ENCODE data around the gene HTRA3.

HTRA3 gene

DNA sequence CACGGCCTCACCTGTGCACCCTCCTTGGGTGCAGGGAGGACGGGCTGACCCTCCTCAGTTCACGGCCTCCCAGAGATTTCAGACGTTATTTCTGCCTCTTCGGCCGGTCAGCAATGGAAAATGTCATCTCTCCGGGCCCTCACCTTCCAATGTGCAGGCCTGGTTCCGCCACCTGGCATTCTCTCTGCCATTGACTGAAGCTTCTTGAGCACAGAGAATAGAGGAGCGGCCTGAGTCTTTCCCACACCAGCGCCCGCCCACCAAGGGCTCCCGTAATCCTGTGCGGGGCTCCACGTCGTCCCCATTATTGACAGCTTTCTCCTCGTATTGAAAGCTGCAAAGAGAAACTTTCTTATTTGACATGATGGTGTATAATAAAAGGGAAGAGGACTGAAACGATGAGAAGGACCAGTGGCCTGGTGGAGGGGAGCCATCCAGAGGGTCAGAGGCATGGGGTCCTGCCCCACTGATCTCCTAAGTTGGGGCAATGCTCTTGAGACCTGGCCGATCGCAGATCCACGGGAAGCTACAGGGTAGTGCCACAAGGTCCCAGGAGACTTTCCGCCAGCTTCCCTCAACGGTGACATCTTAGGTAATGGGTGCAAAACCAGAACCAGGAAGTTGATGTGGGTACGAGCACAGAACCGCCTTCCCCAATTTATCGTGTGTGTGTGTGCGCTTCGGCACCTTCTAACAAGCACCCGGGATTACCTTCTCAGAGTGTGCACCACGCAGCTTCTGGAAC is 20.6 kb downstream of the HTRA3 start:
- TF ChIP-seq, protein P1, sequence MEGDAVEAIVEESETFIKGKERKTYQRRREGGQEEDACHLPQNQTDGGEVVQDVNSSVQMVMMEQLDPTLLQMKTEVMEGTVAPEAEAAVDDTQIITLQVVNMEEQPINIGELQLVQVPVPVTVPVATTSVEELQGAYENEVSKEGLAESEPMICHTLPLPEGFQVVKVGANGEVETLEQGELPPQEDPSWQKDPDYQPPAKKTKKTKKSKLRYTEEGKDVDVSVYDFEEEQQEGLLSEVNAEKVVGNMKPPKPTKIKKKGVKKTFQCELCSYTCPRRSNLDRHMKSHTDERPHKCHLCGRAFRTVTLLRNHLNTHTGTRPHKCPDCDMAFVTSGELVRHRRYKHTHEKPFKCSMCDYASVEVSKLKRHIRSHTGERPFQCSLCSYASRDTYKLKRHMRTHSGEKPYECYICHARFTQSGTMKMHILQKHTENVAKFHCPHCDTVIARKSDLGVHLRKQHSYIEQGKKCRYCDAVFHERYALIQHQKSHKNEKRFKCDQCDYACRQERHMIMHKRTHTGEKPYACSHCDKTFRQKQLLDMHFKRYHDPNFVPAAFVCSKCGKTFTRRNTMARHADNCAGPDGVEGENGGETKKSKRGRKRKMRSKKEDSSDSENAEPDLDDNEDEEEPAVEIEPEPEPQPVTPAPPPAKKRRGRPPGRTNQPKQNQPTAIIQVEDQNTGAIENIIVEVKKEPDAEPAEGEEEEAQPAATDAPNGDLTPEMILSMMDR (IDR thresholded peaks at IDR 0.05; ENCODE audit: extremely low read depth, missing control alignments): no peak
- no peak for DNase-seq (ENCODE audit: low spot score)

DNA sequence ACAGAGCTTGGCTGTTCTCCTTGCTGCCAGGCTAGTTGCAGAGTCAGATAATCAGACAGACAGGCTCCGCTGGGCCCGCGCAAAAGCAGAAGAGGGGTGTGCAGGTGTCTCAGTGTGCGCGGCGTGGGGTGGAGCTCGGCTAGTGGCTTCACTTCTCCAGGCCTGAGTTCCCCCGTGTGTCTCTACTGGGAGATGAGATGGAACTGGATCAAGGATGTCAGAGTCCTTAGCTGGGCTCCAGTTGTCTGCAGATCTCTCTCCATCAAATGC is 21.1 kb downstream of the HTRA3 start:
- no peak for DNase-seq (ENCODE audit: low spot score)
- TF ChIP-seq, protein P1 (IDR thresholded peaks at IDR 0.05; ENCODE audit: extremely low read depth, missing control alignments): no peak

DNA sequence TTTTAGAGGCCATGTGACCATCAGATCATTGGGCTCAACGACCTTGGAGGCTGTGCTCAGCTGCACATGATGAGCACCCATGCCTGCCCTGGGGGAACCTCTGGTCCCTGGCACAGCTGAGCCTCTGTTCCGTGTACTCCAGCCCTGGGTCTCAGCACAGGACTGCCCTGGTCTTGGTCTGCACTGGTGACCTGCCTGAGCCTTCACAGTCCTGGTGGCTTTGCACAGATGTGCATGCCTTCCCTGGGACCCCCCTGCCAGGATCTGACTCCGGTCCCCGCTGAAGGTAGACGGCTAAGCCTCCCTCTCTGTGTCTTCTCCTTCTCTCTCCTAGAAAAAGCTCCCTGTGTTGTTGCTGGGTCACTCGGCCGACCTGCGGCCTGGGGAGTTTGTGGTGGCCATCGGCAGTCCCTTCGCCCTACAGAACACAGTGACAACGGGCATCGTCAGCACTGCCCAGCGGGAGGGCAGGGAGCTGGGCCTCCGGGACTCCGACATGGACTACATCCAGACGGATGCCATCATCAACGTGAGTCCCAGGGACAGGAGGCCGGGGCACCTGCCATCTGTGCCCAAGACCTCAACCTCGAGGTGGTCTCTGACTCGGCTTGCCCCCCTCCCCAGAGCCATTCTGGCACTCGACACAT is 21.6 kb downstream of the HTRA3 start:
- DNase-seq (ENCODE audit: low spot score): no peak
- TF ChIP-seq, protein P1 (IDR thresholded peaks at IDR 0.05; ENCODE audit: extremely low read depth, missing control alignments): no peak

DNA sequence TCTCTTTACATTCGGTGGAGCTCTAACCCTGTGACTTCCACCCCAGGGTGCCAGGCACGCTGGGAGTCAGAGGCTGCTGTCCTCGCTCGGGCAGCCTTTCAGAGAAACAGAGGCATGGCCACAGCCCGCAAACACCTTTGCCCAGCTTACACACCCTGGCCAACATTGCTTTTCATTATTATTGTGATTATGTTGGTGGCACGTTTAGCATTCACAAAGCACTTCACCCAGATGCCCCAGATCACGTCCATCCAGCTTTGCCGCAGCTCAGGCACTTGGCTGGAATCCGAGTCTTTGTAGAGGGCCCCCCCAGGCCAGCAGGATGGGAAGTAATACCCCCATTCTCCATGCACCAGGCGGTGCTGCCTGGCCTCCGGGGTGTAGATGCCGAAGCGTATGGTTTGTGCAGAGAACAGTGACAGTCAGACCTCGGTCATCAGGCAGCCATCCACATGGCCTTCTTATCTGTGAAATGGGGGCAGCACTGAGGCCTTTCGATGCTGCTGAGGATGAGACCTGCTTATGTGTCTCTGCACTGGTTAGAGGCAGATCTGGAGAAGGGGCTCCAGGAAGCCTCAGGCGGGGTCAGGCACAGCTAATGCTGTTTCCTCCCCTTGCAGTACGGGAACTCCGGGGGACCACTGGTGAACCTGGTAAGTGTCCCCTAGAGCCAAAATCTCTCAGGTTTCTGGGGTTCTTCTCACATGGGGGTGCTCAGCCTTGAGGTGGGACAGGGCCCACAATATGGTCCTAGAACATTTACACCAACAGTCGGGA is 22.3 kb downstream of the HTRA3 start:
- DNase-seq (ENCODE audit: low spot score): no peak
- TF ChIP-seq, protein P1 (IDR thresholded peaks at IDR 0.05; ENCODE audit: extremely low read depth, missing control alignments): no peak

DNA sequence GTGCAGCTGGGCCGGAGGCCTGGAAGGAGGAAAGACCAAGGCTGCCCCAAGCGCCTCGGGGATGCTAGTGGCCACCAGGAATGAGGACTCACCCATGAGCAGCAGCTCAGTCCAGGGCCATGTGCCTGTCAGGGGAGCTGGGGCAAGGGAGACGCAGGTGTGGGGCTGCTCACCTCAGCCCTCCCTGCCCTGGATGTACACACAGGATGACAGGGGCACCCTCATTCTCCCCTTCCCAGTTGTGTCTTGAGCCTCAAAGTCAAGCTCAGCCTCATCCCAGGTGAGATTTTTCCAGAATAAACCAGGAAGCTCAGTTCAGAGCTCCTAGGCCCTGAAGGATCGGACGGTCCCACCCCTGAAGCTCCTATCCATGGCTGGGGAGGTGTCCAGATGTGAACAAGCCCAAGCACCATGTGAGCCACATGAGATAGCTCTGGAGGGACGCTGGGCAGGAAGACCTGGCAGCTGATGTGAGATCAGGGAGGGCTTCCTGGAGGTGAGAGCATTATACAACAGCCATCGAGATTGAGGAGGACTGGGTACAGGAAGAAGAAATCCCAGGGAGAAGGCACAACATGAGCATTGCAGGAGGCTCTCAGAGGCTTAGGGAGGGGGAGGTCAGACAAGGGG is 23.0 kb downstream of the HTRA3 start:
- TF ChIP-seq, protein P1 (IDR thresholded peaks at IDR 0.05; ENCODE audit: extremely low read depth, missing control alignments): no peak
- DNase-seq (ENCODE audit: low spot score): no peak

DNA sequence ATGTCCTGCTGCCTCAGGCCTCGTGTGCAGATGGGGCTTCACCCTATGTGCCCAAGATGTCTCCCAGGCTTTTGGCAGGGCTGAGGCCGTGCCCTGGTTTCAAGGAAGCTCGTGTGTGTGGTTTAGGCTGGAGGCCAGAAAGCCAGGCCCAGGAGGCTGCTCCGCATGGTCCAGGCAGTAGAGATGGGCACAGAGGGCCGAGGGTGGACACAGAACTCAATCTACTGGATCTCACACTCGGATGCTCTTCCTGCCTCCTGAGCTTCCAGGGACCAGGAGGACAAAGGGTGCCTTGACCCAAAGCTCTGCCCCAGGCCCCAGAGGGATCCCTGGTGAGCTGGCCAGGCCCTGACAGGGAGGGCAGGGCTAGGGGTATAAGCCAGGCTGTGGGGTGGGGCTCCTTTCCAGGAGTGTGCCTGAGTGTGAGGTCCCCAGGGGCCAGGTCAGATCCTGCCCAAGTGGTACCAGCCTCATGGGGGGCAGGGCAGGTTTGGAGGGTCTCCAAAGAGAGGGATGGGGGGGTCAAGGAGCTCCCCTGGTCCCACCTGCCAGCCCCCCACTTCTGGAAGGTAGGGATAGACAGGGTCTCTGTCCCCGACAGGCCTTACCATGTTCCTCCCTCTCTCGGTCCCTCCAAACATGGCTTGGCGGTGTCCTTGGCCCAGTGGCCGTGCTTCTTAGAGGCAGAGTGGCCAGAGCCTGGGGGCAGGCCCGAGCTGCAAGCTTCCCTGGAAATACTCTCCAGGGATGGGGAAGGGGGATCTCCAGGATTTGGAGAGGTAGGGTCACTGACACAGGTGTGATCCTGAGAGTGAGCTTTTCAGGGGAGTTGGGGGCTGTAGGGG is 23.8 kb downstream of the HTRA3 start:
- TF ChIP-seq, protein P1 (IDR thresholded peaks at IDR 0.05; ENCODE audit: extremely low read depth, missing control alignments): no peak

More for the DNA sequence above, 23.8 kb downstream of the HTRA3 start:
- DNase-seq (ENCODE audit: low spot score): no peak

Measured in GM20000 (cell line).